IMR-90 (cell line): ENCODE data around the gene ZNF181. TPM values are rescaled to one million over a fixed set of nuclear protein-coding genes. Genes with fewer than 3 reads are reported as not detected.

Experiments
- ATAC-seq: fragments of 200-7000 bp; cut with Tn5 transposase; 2 replicates; pipeline ENCODE4 v1.9.1; 2020; ENCODE audit warnings: low read depth, mild to moderate bottlenecking, moderate library complexity
- BruUV-seq: library from RNA; stranded (reverse); fragments of 400-500 nt; replicated peaks from 2 replicates; lab custom pipeline; 2021; lab: Mats Ljungman, UMichigan
- CTCF ChIA-PET: fragments of 300-600 bp; formaldehyde crosslinking; extraction: SDS; loops from one replicate; lab custom pipeline; 2021; ENCODE audit warnings: antibody characterized with exemption; lab: Yijun Ruan, JAX
- POLR2A ChIA-PET: fragments of 300-600 bp; sonication (Branson Sonifier 250); formaldehyde crosslinking; loops from one replicate; lab custom pipeline; 2022; ENCODE audit warnings: antibody characterized with exemption; ENCODE audit not compliant: unreplicated experiment; lab: Charles Lee
- DNase-seq: peaks from one replicate; pipeline ENCODE4 v3.0.0; 2013
- H2AFZ ChIP-seq: replicated peaks from 2 replicates; pipeline ENCODE3; 2013; ENCODE audit warnings: low read length, mild to moderate bottlenecking; ENCODE audit not compliant: poor library complexity
- H2AK5ac ChIP-seq: 2 replicates; pipeline ENCODE4 v1.6.1; 2013; ENCODE audit warnings: low read depth, low read length, inconsistent platforms
- H2AK9ac ChIP-seq: replicated peaks from 2 replicates; pipeline ENCODE3; 2013; ENCODE audit warnings: mild to moderate bottlenecking, low read depth, low read length, moderate library complexity; ENCODE audit not compliant: poor library complexity
- H2BK120ac ChIP-seq: 2 replicates; pipeline ENCODE4 v1.6.1; 2013; ENCODE audit warnings: low read depth, low read length, inconsistent platforms
- H2BK15ac ChIP-seq: 3 replicates; pipeline ENCODE4 v1.6.1; 2013; ENCODE audit warnings: low read depth, low read length, inconsistent platforms
- H2BK20ac ChIP-seq: 2 replicates; pipeline ENCODE4 v1.6.1; 2013; ENCODE audit warnings: low read depth, mild to moderate bottlenecking, inconsistent platforms, low read length, moderate library complexity
- H2BK5ac ChIP-seq: 2 replicates; pipeline ENCODE4 v1.6.1; 2013; ENCODE audit warnings: mild to moderate bottlenecking, low read depth, low read length, inconsistent platforms; ENCODE audit not compliant: poor library complexity, severe bottlenecking
- H3K14ac ChIP-seq: replicated peaks from 2 replicates; pipeline ENCODE4 v1.6.1; 2013; ENCODE audit warnings: low read depth, low read length, inconsistent platforms
- H3K18ac ChIP-seq: 2 replicates; pipeline ENCODE4 v1.6.1; 2013; ENCODE audit warnings: low read depth, low read length, control low read depth
- H3K23ac ChIP-seq: 2 replicates; pipeline ENCODE4 v1.6.1; 2013; ENCODE audit warnings: low read depth, low read length, inconsistent platforms
- H3K27ac ChIP-seq: 2 replicates; pipeline ENCODE4 v1.5.1; 2013; ENCODE audit warnings: mild to moderate bottlenecking, control low read depth, low read length; ENCODE audit not compliant: insufficient read depth
- H3K27me3 ChIP-seq: 2 replicates; pipeline ENCODE4 v1.6.1; 2013; ENCODE audit warnings: low read length; ENCODE audit not compliant: control insufficient read depth, insufficient read depth
- H3K36me3 ChIP-seq: 2 replicates; pipeline ENCODE4 v1.6.1; 2013; ENCODE audit warnings: low read length, mixed read lengths; ENCODE audit not compliant: control insufficient read depth, insufficient read depth
- H3K4ac ChIP-seq: 2 replicates; pipeline ENCODE4 v1.6.1; 2013; ENCODE audit warnings: low read depth, low read length, inconsistent platforms
- H3K4me1 ChIP-seq: 2 replicates; pipeline ENCODE4 v1.6.1; 2013; ENCODE audit warnings: low read length, mixed read lengths; ENCODE audit not compliant: control insufficient read depth, insufficient read depth
- H3K4me2 ChIP-seq: 2 replicates; pipeline ENCODE4 v1.6.1; 2013; ENCODE audit warnings: low read depth, mild to moderate bottlenecking, control low read depth, low read length, moderate library complexity
- H3K4me3 ChIP-seq: 2 replicates; pipeline ENCODE4 v1.5.1; 2013; ENCODE audit warnings: low read depth, mild to moderate bottlenecking, control low read depth, low read length, moderate library complexity; ENCODE audit not compliant: insufficient read depth
- H3K56ac ChIP-seq: 2 replicates; pipeline ENCODE4 v1.6.1; 2013; ENCODE audit warnings: low read length, inconsistent platforms; ENCODE audit not compliant: insufficient read depth; ENCODE audit errors: extremely low read depth
- H3K79me1 ChIP-seq, 2 experiments: 2 replicates each; pipeline ENCODE4 v1.6.1; 2013; ENCODE audit warnings: low read length in 2 of 2, inconsistent platforms in 1 of 2, low read depth in 1 of 2
- H3K9ac ChIP-seq: 2 replicates; pipeline ENCODE4 v1.6.1; 2013; ENCODE audit warnings: low read depth, low read length, control low read depth
- H3K9me1 ChIP-seq: 2 replicates; pipeline ENCODE4 v1.6.1; 2013; ENCODE audit warnings: low read length, inconsistent platforms; ENCODE audit not compliant: insufficient read depth
- H3K9me3 ChIP-seq: 2 replicates; pipeline ENCODE4 v1.6.1; 2013; ENCODE audit warnings: low read length; ENCODE audit not compliant: control insufficient read depth, insufficient read depth
- H4K20me1 ChIP-seq: 2 replicates; pipeline ENCODE4 v1.6.1; 2013; ENCODE audit warnings: low read length, inconsistent platforms; ENCODE audit not compliant: insufficient read depth
- H4K5ac ChIP-seq: 2 replicates; pipeline ENCODE4 v1.6.1; 2013; ENCODE audit warnings: mild to moderate bottlenecking, low read depth, low read length, control low read depth
- H4K8ac ChIP-seq, 2 experiments: 2 replicates each; pipeline ENCODE4 v1.6.1; 2013; ENCODE audit warnings: low read depth in 2 of 2, low read length in 2 of 2, control low read depth in 1 of 2, inconsistent platforms in 1 of 2
- H4K91ac ChIP-seq: 2 replicates; pipeline ENCODE4 v1.6.1; 2013; ENCODE audit warnings: low read depth, low read length, inconsistent platforms; ENCODE audit not compliant: insufficient read depth
- BHLHE40 ChIP-seq: fragments of 150-350 bp; IDR thresholded peaks from 2 replicates; pipeline ENCODE4 v1.6.1; 2016; ENCODE audit warnings: mild to moderate bottlenecking, low read depth, low read length
- CEBPB ChIP-seq: IDR thresholded peaks from 2 replicates; pipeline ENCODE4 v1.6.1; 2012; ENCODE audit warnings: low read depth, low read length, improper control_type of control experiment
- FOS ChIP-seq: fragments of 150-350 bp; IDR thresholded peaks from 2 replicates; pipeline ENCODE4 v1.6.1; 2016; ENCODE audit warnings: low read depth, low read length
- NFE2L2 ChIP-seq: fragments of 150-350 bp; IDR thresholded peaks from 2 replicates; pipeline ENCODE4 v1.6.1; 2016; ENCODE audit warnings: low read depth, mild to moderate bottlenecking, low read length
- RAD21 ChIP-seq: IDR thresholded peaks from 2 replicates; pipeline ENCODE4 v1.6.1; 2012; ENCODE audit warnings: low read length, improper control_type of control experiment
- RCOR1 ChIP-seq: IDR thresholded peaks from 2 replicates; pipeline ENCODE4 v1.6.1; 2012; ENCODE audit warnings: mild to moderate bottlenecking, low read length, improper control_type of control experiment; ENCODE audit not compliant: insufficient replicate concordance
- RFX5 ChIP-seq: IDR thresholded peaks from 2 replicates; pipeline ENCODE4 v1.8.0; 2012; ENCODE audit warnings: low read depth, mild to moderate bottlenecking, low read length, moderate library complexity
- WGBS, 2 experiments: methylation state at CpG; one replicate each; pipeline versions ENCODE4 v1.1.5 to v1.1.7; 2013; ENCODE audit warnings: missing lambda C conversion rate in 2 of 2; ENCODE audit not compliant: insufficient read length in 1 of 2; ENCODE audit errors: extremely low coverage in 2 of 2; 5-methylcytosine and 5-hydroxymethylcytosine counted together
- dilution Hi-C: fragments of 300-500 bp; cut with HindIII; formaldehyde crosslinking; loops from one replicate; pipeline ENCODE4 v1.14.3; 2018; ENCODE audit warnings: low sequenced_read_pairs; ENCODE audit not compliant: unreplicated experiment
- in situ Hi-C: fragments of 300-500 bp; cut with MboI; formaldehyde crosslinking; loops from 3 replicates; pipeline ENCODE4 v1.14.3; 2019; ENCODE audit warnings: low sequenced_read_pairs, inconsistent platforms, mixed read lengths
- intact Hi-C: fragments of 100-400 bp; cut with micrococcal nuclease; formaldehyde crosslinking; loops from 2 replicates; pipeline ENCODE4 v1.10.0; 2022
- polyA plus RNA-seq, 3 experiments: library from polyadenylated mRNA; depleted of rRNA; stranded (reverse); fragments of >200 nt; gene quantifications; 2 replicates each; pipeline ENCODE4 v1.2.3, GENCODE V29; 2012; ENCODE audit warnings: low replicate concordance in 1 of 3
- total RNA-seq: library from RNA; depleted of rRNA; stranded (reverse); fragments of >200 nt; gene quantifications from 2 replicates; pipeline ENCODE4 v1.2.3, GENCODE V29; 2012
- TF ChIP-seq, protein P1 (sequence below): fragments of 150-350 bp; IDR thresholded peaks from 2 replicates; pipeline ENCODE4 v1.6.1; 2016; ENCODE audit warnings: low read depth, mild to moderate bottlenecking, low read length, moderate library complexity, borderline replicate concordance

The ZNF181 gene
- total and polyA plus RNA-seq, 2 of the 4 experiments (the other 2 are of a cell fraction): 3.8 to 7.5 TPM

DNA sequence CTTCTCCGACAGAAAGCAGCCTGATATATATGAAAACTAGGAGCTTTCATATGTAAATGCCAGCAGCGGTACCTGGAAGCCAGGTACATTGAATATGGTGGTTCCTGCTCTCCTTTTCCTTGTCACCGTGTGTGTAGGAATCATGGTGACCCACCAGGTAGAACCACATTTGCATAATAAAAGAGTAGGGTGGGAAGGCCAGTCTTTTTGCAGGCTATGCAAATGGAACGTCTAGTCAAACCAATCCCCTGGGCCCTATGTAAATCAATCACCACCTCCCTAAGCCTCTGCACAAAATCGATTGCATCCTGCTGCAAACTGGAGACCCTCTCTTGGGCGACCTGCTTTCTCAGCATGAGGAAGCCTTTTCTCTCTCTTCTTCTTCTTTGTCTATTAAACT is 22.2 kb upstream of the ZNF181 start:
- H2AFZ ChIP-seq: no peak overlapping the region
- H3K4me2 ChIP-seq: no peak overlapping the region
- H3K79me1 ChIP-seq: no peaks in the 10 kb centered on the region
- H3K9ac ChIP-seq: no peak overlapping the region
- no peak overlapping the region for H3K27ac ChIP-seq
- H3K27me3 ChIP-seq: no peaks in the 10 kb centered on the region
- H3K36me3 ChIP-seq: no peaks in the 10 kb centered on the region
- ATAC-seq: no peak
- H3K9me3 ChIP-seq: peaks cover 3% of the 10 kb centered on the region
- no peak overlapping the region for H3K14ac ChIP-seq
- H3K4me1 ChIP-seq: no peaks in the 10 kb centered on the region
- H3K23ac ChIP-seq: no peak overlapping the region
- no CpG with 5 or more reads among the region's 6 CpGs for WGBS, 2 experiments
- H3K4ac ChIP-seq: no peak overlapping the region
- no peak overlapping the region for H3K4me3 ChIP-seq
- no peak overlapping the region for H2BK120ac ChIP-seq
- H4K8ac ChIP-seq: no peak overlapping the region
- no peak overlapping the region for H2BK20ac ChIP-seq
- no peak overlapping the region for H2BK15ac ChIP-seq
- no peak overlapping the region for H2AK5ac ChIP-seq
- H2BK5ac ChIP-seq: no peak overlapping the region
- POLR2A ChIA-PET: no interaction called here
- dilution Hi-C loops (no loop called here), intact Hi-C loops (loop anchor here (1.0 to 5.0 kb wide), 6 partner anchors 73 to 669 kb away; no protein-coding TSS in a partner anchor), in situ Hi-C loops (loop anchor here (5.0 to 25.0 kb wide), 2 partner anchors 75 to 575 kb away; no protein-coding TSS in a partner anchor)
- no peak overlapping the region for H4K91ac ChIP-seq
- no peak overlapping the region for H3K56ac ChIP-seq
- H3K18ac ChIP-seq: no peak overlapping the region
- DNase-seq: no peak
- no peak for TF ChIP-seq FOS
- no peak for TF ChIP-seq CEBPB
- TF ChIP-seq BHLHE40: no peak
- no peak for TF ChIP-seq RCOR1
- TF ChIP-seq RFX5: no peak
- TF ChIP-seq RAD21: no peak
- no peak for TF ChIP-seq NFE2L2
- TF ChIP-seq, protein P1, sequence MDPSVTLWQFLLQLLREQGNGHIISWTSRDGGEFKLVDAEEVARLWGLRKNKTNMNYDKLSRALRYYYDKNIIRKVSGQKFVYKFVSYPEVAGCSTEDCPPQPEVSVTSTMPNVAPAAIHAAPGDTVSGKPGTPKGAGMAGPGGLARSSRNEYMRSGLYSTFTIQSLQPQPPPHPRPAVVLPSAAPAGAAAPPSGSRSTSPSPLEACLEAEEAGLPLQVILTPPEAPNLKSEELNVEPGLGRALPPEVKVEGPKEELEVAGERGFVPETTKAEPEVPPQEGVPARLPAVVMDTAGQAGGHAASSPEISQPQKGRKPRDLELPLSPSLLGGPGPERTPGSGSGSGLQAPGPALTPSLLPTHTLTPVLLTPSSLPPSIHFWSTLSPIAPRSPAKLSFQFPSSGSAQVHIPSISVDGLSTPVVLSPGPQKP: no peak
- CTCF ChIA-PET: interaction anchor here (1.0 to 1.3 kb wide), 2 partner anchors 39 to 72 kb away, joined by 3 read pairs; no protein-coding TSS in a partner anchor
- no peak overlapping the region for H2AK9ac ChIP-seq
- H3K9me1 ChIP-seq: no peaks in the 10 kb centered on the region
- no peaks in the 10 kb centered on the region for H4K20me1 ChIP-seq
- no peak overlapping the region for H4K5ac ChIP-seq
- no TSS peak for BruUV-seq
